HFF-Myc (cell line): ENCODE measurements around the gene SPAG17.

Experiments used
- DNase-seq: peaks from one replicate; pipeline ENCODE4 v3.0.0-alpha.2; 2011; ENCODE audit warnings: low read depth; ENCODE audit errors: extremely low read depth
- H3K4me3 ChIP-seq: replicated peaks from 2 replicates; pipeline ENCODE4 v1.5.1; 2011; ENCODE audit warnings: low read depth, mild to moderate bottlenecking, control low read depth, low read length
- TF ChIP-seq, protein P1 (sequence below): IDR thresholded peaks from 2 replicates; pipeline ENCODE4 v1.5.1; 2012; ENCODE audit warnings: mild to moderate bottlenecking, low read depth, low read length, control low read depth; ENCODE audit errors: missing control alignments

The SPAG17 gene

DNA sequence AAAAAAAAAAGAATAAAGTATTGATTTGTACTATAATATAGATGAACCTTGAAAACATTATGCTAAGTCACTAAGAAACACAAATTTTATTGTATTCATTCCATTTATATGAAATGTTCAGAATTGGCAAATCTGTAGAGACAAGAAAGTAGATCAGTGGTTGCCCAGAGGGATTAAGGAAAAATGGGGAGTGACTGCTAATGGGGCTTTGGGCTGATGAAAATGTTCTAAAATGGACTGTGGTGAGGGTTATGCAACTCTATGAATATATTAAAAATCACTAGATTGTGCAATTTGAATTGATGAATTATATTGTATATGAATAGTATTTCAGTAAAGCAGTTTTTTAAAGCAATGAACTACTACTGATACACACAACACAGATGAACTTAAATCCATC lies 265.7 kb downstream of the SPAG17 start:
- H3K4me3 ChIP-seq: no peak overlapping the region
- TF ChIP-seq, protein P1, sequence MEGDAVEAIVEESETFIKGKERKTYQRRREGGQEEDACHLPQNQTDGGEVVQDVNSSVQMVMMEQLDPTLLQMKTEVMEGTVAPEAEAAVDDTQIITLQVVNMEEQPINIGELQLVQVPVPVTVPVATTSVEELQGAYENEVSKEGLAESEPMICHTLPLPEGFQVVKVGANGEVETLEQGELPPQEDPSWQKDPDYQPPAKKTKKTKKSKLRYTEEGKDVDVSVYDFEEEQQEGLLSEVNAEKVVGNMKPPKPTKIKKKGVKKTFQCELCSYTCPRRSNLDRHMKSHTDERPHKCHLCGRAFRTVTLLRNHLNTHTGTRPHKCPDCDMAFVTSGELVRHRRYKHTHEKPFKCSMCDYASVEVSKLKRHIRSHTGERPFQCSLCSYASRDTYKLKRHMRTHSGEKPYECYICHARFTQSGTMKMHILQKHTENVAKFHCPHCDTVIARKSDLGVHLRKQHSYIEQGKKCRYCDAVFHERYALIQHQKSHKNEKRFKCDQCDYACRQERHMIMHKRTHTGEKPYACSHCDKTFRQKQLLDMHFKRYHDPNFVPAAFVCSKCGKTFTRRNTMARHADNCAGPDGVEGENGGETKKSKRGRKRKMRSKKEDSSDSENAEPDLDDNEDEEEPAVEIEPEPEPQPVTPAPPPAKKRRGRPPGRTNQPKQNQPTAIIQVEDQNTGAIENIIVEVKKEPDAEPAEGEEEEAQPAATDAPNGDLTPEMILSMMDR: no peak
- no peak for DNase-seq

DNA sequence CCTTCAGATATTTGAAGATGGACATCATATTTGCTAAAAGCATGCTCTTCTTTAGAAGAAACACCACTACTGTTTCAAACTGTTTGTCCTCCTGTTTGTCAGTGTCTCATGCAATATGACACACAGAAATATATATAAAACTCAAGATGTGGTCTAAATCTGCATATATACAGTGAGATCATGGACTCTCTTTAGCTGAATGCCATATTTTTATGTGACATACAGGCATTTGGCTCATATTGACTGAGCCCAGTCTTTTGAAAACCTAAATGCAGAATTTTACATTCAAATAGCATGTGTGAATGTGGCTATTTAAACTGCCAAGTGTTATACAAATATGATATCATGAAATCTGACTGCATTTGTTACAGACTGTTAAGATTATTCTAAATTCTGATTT lies 274.0 kb downstream of the SPAG17 start:
- TF ChIP-seq, protein P1: no peak
- no peak for DNase-seq
- no peak overlapping the region for H3K4me3 ChIP-seq

- TF ChIP-seq, protein P1: no peak
- no peak overlapping the region for H3K4me3 ChIP-seq
- DNase-seq: no peak
Measured at GRCh38 chr1:117905019-117905418, 280.0 kb downstream of the SPAG17 start.

DNA sequence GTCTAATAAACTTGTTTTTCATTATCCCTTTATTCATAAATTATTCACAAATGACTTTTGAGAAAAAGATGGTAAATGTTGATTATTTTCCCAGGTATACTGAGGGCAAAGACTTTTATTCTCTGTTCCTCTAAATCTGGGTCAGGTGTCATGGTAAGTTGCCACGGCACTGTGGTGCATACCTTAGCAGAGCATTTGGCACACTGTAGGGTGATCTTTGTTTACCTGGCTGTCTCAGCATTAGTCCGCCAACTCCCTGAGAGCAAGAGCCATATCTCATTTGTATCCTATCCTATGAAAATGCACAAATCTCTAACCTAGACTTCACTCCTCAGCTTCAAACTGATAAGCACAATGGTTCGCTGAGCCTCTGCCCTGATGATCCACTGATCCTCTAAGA lies 280.5 kb downstream of the SPAG17 start:
- no peak overlapping the region for H3K4me3 ChIP-seq
- TF ChIP-seq, protein P1: no peak
- no peak for DNase-seq
